Right lobe of liver (tissue), 4 donors: ENCODE measurements around the gene MNAT1.
"Not testable (repeated sequence)": the region's sequence is repeated elsewhere in the genome, so short reads cannot be mapped to it uniquely, and the experiment has no call there.

ENCODE experiments used
- CTCF ChIP-seq, 4 donors: fragments of 200-600 bp in 3 of 4; fragments of 450-650 bp in 1 of 4; IDR thresholded peaks; one replicate each; pipeline versions ENCODE4 v1.5.1 to v1.8.0; 2016 to 2022; ENCODE audit warnings: antibody characterized with exemption in 4 of 4, mild to moderate bottlenecking in 2 of 4
- POLR2A ChIP-seq: fragments of 450-650 bp; IDR thresholded peaks from one replicate; pipeline ENCODE4 v1.6.1; 2017; ENCODE audit warnings: antibody characterized with exemption, mild to moderate bottlenecking
- donor health status: DM: no; HTN: no; CAD: no.
- donor health status: DM: no; HTN: no; CAD: no.
- donor health status: DM: no; HTN: yes; CAD: no.

GRCh38 chr14:60780558-60780957 lies 46.0 kb downstream of the MNAT1 start:
- not testable (repeated sequence) for TF ChIP-seq CTCF (IDR thresholded peaks at IDR 0.05); POLR2A
